Measurements from ENCODE around the gene FAM13B. TPM values are rescaled to one million over a fixed set of nuclear protein-coding genes. Genes with fewer than 3 reads are reported as not detected.

The FAM13B gene
- total and polyA plus RNA-seq, 9 of the 15 experiments (the other 6 are each of a cell fraction or from before 2014, with no cell fraction given), result 2.3 to 21.6 (median 14.1) TPM

DNA sequence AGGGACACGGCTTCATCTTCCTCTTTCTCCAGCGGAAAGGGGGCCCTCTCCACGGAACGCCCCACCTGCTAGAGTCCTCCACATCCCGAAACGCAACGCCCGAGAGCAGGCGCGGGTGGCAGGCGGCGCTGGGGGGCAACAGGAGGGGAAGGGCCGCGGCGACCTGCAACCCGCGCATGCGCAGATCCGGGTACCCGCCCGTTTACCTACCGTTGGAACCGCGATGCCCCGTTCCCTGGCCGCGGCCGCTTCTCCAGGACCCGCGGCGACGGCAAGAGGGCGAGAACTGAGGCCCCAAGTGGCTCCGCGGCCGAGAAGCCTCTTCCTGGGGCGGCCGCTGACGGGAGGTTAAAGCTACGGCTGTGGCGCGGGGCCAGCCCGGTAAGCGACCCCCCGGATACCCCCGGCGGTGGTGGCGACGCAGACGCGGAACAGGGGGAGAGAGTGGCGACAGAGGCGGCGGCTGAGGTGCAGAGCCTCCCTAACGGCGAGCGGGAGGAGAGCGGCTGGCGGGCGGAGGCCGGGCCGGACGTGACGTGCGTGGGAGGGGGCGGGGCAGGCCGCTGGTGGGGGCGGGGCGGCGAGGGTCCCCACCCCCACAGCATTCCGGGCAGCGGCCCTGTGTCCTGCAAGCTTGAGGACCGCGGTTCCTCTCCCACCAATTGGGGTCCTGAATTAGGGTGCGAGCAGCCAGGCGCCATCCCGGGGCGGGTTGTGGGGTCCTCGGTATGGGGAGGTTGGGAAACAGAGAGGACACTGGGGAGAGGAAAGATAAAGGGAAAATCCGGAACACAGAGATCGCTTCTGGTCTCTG lies at the start of gene FAM13B (continued):
- TF ChIP-seq, protein P1, sequence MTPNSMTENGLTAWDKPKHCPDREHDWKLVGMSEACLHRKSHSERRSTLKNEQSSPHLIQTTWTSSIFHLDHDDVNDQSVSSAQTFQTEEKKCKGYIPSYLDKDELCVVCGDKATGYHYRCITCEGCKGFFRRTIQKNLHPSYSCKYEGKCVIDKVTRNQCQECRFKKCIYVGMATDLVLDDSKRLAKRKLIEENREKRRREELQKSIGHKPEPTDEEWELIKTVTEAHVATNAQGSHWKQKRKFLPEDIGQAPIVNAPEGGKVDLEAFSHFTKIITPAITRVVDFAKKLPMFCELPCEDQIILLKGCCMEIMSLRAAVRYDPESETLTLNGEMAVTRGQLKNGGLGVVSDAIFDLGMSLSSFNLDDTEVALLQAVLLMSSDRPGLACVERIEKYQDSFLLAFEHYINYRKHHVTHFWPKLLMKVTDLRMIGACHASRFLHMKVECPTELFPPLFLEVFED (CRISPR knock-in tag; conservative IDR thresholded peaks at IDR 0.05), result no peak
- TF ChIP-seq, protein P2, sequence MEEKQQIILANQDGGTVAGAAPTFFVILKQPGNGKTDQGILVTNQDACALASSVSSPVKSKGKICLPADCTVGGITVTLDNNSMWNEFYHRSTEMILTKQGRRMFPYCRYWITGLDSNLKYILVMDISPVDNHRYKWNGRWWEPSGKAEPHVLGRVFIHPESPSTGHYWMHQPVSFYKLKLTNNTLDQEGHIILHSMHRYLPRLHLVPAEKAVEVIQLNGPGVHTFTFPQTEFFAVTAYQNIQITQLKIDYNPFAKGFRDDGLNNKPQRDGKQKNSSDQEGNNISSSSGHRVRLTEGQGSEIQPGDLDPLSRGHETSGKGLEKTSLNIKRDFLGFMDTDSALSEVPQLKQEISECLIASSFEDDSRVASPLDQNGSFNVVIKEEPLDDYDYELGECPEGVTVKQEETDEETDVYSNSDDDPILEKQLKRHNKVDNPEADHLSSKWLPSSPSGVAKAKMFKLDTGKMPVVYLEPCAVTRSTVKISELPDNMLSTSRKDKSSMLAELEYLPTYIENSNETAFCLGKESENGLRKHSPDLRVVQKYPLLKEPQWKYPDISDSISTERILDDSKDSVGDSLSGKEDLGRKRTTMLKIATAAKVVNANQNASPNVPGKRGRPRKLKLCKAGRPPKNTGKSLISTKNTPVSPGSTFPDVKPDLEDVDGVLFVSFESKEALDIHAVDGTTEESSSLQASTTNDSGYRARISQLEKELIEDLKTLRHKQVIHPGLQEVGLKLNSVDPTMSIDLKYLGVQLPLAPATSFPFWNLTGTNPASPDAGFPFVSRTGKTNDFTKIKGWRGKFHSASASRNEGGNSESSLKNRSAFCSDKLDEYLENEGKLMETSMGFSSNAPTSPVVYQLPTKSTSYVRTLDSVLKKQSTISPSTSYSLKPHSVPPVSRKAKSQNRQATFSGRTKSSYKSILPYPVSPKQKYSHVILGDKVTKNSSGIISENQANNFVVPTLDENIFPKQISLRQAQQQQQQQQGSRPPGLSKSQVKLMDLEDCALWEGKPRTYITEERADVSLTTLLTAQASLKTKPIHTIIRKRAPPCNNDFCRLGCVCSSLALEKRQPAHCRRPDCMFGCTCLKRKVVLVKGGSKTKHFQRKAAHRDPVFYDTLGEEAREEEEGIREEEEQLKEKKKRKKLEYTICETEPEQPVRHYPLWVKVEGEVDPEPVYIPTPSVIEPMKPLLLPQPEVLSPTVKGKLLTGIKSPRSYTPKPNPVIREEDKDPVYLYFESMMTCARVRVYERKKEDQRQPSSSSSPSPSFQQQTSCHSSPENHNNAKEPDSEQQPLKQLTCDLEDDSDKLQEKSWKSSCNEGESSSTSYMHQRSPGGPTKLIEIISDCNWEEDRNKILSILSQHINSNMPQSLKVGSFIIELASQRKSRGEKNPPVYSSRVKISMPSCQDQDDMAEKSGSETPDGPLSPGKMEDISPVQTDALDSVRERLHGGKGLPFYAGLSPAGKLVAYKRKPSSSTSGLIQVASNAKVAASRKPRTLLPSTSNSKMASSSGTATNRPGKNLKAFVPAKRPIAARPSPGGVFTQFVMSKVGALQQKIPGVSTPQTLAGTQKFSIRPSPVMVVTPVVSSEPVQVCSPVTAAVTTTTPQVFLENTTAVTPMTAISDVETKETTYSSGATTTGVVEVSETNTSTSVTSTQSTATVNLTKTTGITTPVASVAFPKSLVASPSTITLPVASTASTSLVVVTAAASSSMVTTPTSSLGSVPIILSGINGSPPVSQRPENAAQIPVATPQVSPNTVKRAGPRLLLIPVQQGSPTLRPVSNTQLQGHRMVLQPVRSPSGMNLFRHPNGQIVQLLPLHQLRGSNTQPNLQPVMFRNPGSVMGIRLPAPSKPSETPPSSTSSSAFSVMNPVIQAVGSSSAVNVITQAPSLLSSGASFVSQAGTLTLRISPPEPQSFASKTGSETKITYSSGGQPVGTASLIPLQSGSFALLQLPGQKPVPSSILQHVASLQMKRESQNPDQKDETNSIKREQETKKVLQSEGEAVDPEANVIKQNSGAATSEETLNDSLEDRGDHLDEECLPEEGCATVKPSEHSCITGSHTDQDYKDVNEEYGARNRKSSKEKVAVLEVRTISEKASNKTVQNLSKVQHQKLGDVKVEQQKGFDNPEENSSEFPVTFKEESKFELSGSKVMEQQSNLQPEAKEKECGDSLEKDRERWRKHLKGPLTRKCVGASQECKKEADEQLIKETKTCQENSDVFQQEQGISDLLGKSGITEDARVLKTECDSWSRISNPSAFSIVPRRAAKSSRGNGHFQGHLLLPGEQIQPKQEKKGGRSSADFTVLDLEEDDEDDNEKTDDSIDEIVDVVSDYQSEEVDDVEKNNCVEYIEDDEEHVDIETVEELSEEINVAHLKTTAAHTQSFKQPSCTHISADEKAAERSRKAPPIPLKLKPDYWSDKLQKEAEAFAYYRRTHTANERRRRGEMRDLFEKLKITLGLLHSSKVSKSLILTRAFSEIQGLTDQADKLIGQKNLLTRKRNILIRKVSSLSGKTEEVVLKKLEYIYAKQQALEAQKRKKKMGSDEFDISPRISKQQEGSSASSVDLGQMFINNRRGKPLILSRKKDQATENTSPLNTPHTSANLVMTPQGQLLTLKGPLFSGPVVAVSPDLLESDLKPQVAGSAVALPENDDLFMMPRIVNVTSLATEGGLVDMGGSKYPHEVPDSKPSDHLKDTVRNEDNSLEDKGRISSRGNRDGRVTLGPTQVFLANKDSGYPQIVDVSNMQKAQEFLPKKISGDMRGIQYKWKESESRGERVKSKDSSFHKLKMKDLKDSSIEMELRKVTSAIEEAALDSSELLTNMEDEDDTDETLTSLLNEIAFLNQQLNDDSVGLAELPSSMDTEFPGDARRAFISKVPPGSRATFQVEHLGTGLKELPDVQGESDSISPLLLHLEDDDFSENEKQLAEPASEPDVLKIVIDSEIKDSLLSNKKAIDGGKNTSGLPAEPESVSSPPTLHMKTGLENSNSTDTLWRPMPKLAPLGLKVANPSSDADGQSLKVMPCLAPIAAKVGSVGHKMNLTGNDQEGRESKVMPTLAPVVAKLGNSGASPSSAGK (IDR thresholded peaks at IDR 0.05), result peak; percentile 44
- TF ChIP-seq KLF1 (tag; IDR thresholded peaks at IDR 0.05), result no peak
- TF ChIP-seq ZNF282 (CRISPR knock-in tag; IDR thresholded peaks at IDR 0.05), result 0 out of 2 replicates have a peak, but pooled peaks have one; percentile 51
- TF ChIP-seq ASH1L (IDR thresholded peaks at IDR 0.05; ENCODE audit: borderline replicate concordance, low read depth, partially characterized antibody), result no peak
- no peak for TF ChIP-seq NFE2L1 (tag; IDR thresholded peaks at IDR 0.05; ENCODE audit: borderline replicate concordance, low read depth)
- TF ChIP-seq, protein P3, sequence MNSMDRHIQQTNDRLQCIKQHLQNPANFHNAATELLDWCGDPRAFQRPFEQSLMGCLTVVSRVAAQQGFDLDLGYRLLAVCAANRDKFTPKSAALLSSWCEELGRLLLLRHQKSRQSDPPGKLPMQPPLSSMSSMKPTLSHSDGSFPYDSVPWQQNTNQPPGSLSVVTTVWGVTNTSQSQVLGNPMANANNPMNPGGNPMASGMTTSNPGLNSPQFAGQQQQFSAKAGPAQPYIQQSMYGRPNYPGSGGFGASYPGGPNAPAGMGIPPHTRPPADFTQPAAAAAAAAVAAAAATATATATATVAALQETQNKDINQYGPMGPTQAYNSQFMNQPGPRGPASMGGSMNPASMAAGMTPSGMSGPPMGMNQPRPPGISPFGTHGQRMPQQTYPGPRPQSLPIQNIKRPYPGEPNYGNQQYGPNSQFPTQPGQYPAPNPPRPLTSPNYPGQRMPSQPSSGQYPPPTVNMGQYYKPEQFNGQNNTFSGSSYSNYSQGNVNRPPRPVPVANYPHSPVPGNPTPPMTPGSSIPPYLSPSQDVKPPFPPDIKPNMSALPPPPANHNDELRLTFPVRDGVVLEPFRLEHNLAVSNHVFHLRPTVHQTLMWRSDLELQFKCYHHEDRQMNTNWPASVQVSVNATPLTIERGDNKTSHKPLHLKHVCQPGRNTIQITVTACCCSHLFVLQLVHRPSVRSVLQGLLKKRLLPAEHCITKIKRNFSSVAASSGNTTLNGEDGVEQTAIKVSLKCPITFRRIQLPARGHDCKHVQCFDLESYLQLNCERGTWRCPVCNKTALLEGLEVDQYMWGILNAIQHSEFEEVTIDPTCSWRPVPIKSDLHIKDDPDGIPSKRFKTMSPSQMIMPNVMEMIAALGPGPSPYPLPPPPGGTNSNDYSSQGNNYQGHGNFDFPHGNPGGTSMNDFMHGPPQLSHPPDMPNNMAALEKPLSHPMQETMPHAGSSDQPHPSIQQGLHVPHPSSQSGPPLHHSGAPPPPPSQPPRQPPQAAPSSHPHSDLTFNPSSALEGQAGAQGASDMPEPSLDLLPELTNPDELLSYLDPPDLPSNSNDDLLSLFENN (IDR thresholded peaks at IDR 0.05; ENCODE audit: low read depth in 2 of 2, low read length in 2 of 2), result 0 out of 4 replicates have a peak, but pooled peaks of 1 of the 2 experiments have one; percentile 39
- TF ChIP-seq, protein P4, sequence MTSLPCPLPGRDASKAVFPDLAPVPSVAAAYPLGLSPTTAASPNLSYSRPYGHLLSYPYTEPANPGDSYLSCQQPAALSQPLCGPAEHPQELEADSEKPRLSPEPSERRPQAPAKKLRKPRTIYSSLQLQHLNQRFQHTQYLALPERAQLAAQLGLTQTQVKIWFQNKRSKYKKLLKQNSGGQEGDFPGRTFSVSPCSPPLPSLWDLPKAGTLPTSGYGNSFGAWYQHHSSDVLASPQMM (CRISPR knock-in tag; IDR thresholded peaks at IDR 0.05), result no peak
- no peak for TF ChIP-seq NFXL1 (CRISPR knock-in tag; IDR thresholded peaks at IDR 0.05)
